B cell (primary cell): ENCODE results near the gene CTXND2.

Source experiments
- CTCF ChIP-seq: fragments of 200-600 bp; IDR thresholded peaks from one replicate; pipeline ENCODE4 v1.8.0; 2022; ENCODE audit warnings: antibody characterized with exemption, mild to moderate bottlenecking
- EZH2 ChIP-seq: IDR thresholded peaks from 2 replicates; pipeline ENCODE4 v1.6.1; 2012; ENCODE audit warnings: borderline replicate concordance, low read depth, mild to moderate bottlenecking, moderate library complexity, low read length; ENCODE audit not compliant: insufficient read depth, poor library complexity, severe bottlenecking

- TF ChIP-seq CTCF (no peak), EZH2 (no peak)
Measured at GRCh38 chr1:150843474-150843873, 43.5 kb upstream of the CTXND2 start.
